PFSK-1 (cell line): ENCODE results near the gene SMIM44.

Experiments
- POLR2AphosphoS5 ChIP-seq: IDR thresholded peaks from 2 replicates; pipeline ENCODE4 v1.6.1; 2012; ENCODE audit warnings: low read depth, mild to moderate bottlenecking, control low read depth, low read length, moderate library complexity
- REST ChIP-seq, 2 experiments: IDR thresholded peaks; 2 replicates each; pipeline versions ENCODE4 v1.6.1 to v1.8.0; 2011 to 2012; ENCODE audit warnings: low read depth in 2 of 2, low read length in 2 of 2, control low read depth in 1 of 2, inconsistent platforms in 1 of 2, mild to moderate bottlenecking in 1 of 2, moderate library complexity in 1 of 2; ENCODE audit not compliant: insufficient read depth in 1 of 2
- SIN3A ChIP-seq: IDR thresholded peaks from 2 replicates; pipeline ENCODE4 v1.6.1; 2012; ENCODE audit warnings: mild to moderate bottlenecking, low read length, moderate library complexity, borderline replicate concordance; ENCODE audit not compliant: insufficient read depth
- TAF1 ChIP-seq: IDR thresholded peaks from 2 replicates; pipeline ENCODE4 v1.6.1; 2012; ENCODE audit warnings: low read length, control low read depth, borderline replicate concordance; ENCODE audit not compliant: insufficient read depth

DNA sequence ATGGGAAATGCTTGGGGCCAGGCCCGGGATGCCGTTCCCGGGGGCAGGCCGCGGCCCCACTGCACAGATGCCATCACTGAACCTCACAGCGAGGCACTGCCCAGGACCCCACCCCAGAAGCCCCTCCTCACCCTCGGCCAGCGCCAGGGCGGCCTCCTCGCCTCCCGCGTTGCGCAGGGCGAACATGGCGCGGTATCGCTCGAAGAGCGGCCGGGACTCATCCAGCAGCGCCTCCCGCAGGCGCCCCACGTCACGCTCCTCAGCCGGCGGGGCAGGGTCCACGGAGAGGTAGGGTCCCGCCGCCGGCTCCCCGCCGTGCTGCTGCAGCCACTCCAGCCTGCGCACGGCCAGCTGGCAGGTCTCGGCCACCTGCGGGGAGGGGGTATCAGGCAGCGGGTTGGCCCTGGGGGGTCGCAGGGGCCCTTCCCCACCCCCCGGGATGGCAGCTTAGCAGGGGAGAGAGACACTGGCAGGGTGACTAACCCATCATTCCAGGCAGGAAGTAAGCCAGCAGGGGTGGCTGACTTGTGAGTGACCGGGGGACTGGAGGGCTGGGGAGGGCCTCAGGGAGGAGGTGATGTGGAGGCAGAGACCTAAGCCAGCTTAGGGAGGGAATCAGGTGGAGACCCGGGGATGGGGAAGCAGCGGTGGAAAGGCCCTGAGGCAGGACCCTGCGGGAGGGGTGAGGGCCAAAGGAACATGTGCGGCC lies 9.0 kb upstream of the SMIM44 start:
- TF ChIP-seq POLR2AphosphoS5 (no peak), TAF1 (no peak), SIN3A (no peak), REST (IDR thresholded peaks at IDR 0.05; ENCODE audit: insufficient read depth in 1 of 2, low read depth in 2 of 2, low read length in 2 of 2) (no peak)
